ENCODE measurements around the gene ZNF385C. TPM values are rescaled to one million over a fixed set of nuclear protein-coding genes. Genes with fewer than 3 reads are reported as not detected.

Gene ZNF385C
- total RNA-seq, 1 experiment from 2014 or later, result 3.7 TPM

- no peaks in the 10 kb centered on the region for H3K9me3 Mint-ChIP-seq
- H3K36me3 Mint-ChIP-seq, result no peaks in the 10 kb centered on the region
- H3K4me1 Mint-ChIP-seq, result peaks cover 5% of the 10 kb centered on the region
- no peak for ATAC-seq
- ChIA-PET CTCF (interaction anchor here (1.0 kb wide), 1 partner anchor 8 kb away, joined by 3 read pairs; no protein-coding TSS in a partner anchor), POLR2A (no interaction called here)
- no peak overlapping the region; the same call in 1 of the 2 replicates for H3K27ac Mint-ChIP-seq
- no peak for TF ChIP-seq SP1 (CRISPR knock-in tag; conservative IDR thresholded peaks at IDR 0.05)
- TF ChIP-seq, protein P1, sequence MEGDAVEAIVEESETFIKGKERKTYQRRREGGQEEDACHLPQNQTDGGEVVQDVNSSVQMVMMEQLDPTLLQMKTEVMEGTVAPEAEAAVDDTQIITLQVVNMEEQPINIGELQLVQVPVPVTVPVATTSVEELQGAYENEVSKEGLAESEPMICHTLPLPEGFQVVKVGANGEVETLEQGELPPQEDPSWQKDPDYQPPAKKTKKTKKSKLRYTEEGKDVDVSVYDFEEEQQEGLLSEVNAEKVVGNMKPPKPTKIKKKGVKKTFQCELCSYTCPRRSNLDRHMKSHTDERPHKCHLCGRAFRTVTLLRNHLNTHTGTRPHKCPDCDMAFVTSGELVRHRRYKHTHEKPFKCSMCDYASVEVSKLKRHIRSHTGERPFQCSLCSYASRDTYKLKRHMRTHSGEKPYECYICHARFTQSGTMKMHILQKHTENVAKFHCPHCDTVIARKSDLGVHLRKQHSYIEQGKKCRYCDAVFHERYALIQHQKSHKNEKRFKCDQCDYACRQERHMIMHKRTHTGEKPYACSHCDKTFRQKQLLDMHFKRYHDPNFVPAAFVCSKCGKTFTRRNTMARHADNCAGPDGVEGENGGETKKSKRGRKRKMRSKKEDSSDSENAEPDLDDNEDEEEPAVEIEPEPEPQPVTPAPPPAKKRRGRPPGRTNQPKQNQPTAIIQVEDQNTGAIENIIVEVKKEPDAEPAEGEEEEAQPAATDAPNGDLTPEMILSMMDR (IDR thresholded peaks at IDR 0.05), result no peak
- TF ChIP-seq, protein P2, sequence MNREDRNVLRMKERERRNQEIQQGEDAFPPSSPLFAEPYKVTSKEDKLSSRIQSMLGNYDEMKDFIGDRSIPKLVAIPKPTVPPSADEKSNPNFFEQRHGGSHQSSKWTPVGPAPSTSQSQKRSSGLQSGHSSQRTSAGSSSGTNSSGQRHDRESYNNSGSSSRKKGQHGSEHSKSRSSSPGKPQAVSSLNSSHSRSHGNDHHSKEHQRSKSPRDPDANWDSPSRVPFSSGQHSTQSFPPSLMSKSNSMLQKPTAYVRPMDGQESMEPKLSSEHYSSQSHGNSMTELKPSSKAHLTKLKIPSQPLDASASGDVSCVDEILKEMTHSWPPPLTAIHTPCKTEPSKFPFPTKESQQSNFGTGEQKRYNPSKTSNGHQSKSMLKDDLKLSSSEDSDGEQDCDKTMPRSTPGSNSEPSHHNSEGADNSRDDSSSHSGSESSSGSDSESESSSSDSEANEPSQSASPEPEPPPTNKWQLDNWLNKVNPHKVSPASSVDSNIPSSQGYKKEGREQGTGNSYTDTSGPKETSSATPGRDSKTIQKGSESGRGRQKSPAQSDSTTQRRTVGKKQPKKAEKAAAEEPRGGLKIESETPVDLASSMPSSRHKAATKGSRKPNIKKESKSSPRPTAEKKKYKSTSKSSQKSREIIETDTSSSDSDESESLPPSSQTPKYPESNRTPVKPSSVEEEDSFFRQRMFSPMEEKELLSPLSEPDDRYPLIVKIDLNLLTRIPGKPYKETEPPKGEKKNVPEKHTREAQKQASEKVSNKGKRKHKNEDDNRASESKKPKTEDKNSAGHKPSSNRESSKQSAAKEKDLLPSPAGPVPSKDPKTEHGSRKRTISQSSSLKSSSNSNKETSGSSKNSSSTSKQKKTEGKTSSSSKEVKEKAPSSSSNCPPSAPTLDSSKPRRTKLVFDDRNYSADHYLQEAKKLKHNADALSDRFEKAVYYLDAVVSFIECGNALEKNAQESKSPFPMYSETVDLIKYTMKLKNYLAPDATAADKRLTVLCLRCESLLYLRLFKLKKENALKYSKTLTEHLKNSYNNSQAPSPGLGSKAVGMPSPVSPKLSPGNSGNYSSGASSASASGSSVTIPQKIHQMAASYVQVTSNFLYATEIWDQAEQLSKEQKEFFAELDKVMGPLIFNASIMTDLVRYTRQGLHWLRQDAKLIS (CRISPR knock-in tag; IDR thresholded peaks at IDR 0.05; ENCODE audit: borderline replicate concordance), result no peak
- TF ChIP-seq EMX1 (CRISPR knock-in tag; IDR thresholded peaks at IDR 0.05), result no peak
- no peak for TF ChIP-seq NFE2L1 (CRISPR knock-in tag; IDR thresholded peaks at IDR 0.05)
- no peak for TF ChIP-seq AR (CRISPR knock-in tag; IDR thresholded peaks at IDR 0.05)
- TF ChIP-seq, protein P3, sequence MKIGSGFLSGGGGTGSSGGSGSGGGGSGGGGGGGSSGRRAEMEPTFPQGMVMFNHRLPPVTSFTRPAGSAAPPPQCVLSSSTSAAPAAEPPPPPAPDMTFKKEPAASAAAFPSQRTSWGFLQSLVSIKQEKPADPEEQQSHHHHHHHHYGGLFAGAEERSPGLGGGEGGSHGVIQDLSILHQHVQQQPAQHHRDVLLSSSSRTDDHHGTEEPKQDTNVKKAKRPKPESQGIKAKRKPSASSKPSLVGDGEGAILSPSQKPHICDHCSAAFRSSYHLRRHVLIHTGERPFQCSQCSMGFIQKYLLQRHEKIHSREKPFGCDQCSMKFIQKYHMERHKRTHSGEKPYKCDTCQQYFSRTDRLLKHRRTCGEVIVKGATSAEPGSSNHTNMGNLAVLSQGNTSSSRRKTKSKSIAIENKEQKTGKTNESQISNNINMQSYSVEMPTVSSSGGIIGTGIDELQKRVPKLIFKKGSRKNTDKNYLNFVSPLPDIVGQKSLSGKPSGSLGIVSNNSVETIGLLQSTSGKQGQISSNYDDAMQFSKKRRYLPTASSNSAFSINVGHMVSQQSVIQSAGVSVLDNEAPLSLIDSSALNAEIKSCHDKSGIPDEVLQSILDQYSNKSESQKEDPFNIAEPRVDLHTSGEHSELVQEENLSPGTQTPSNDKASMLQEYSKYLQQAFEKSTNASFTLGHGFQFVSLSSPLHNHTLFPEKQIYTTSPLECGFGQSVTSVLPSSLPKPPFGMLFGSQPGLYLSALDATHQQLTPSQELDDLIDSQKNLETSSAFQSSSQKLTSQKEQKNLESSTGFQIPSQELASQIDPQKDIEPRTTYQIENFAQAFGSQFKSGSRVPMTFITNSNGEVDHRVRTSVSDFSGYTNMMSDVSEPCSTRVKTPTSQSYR (CRISPR knock-in tag; IDR thresholded peaks at IDR 0.05), result no peak
- no peak for TF ChIP-seq ZNF138 (CRISPR knock-in tag; conservative IDR thresholded peaks at IDR 0.05)
- no peak for TF ChIP-seq ZNF425 (CRISPR knock-in tag; conservative IDR thresholded peaks at IDR 0.05)
- TF ChIP-seq E2F5 (CRISPR knock-in tag; IDR thresholded peaks at IDR 0.05), result no peak
- TF ChIP-seq, protein P4, sequence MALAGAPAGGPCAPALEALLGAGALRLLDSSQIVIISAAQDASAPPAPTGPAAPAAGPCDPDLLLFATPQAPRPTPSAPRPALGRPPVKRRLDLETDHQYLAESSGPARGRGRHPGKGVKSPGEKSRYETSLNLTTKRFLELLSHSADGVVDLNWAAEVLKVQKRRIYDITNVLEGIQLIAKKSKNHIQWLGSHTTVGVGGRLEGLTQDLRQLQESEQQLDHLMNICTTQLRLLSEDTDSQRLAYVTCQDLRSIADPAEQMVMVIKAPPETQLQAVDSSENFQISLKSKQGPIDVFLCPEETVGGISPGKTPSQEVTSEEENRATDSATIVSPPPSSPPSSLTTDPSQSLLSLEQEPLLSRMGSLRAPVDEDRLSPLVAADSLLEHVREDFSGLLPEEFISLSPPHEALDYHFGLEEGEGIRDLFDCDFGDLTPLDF (CRISPR knock-in tag; IDR thresholded peaks at IDR 0.05), result no peak
- TF ChIP-seq KAT7 (CRISPR knock-in tag; IDR thresholded peaks at IDR 0.05; ENCODE audit: borderline replicate concordance), result no peak
- TF ChIP-seq ZNF317 (CRISPR knock-in tag; IDR thresholded peaks at IDR 0.05; ENCODE audit: borderline replicate concordance, low read depth), result no peak
- no peak for TF ChIP-seq JAZF1 (CRISPR knock-in tag; IDR thresholded peaks at IDR 0.05)
- TF ChIP-seq MLX (CRISPR knock-in tag; IDR thresholded peaks at IDR 0.05), result no peak
- H3K4me3 Mint-ChIP-seq, result no peak overlapping the region
- DNase-seq (ENCODE audit: low spot score), result no peak
- no peaks in the 10 kb centered on the region for H3K27me3 Mint-ChIP-seq (ENCODE audit: low read depth)
Measured at GRCh38 chr17:42042598-42043319, 55.5 kb downstream of the ZNF385C start.
